Lower lobe of right lung (tissue), 2 donors: Measurements from ENCODE around the gene BIN1. TPM values are rescaled to one million over a fixed set of nuclear protein-coding genes. Genes with fewer than 3 reads are reported as not detected.
A peak's percentile ranks its signal among the peaks of the same experiment; 100 is the strongest.

Experiments
- ATAC-seq, 2 donors: fragments of 200-7000 bp; cut with Tn5 transposase; one replicate each; pipeline ENCODE4 v1.9.1; 2020 to 2022; ENCODE audit warnings: mild to moderate bottlenecking in 2 of 2, moderate library complexity in 2 of 2
- DNase-seq: peaks from one replicate; pipeline ENCODE4 v3.0.0-alpha.2; 2020
- H3K27ac ChIP-seq: fragments of 200-600 bp; one replicate; pipeline ENCODE4 v1.8.0; 2022
- H3K27me3 ChIP-seq: fragments of 200-600 bp; one replicate; pipeline ENCODE4 v1.8.0; 2022; ENCODE audit warnings: low read depth
- H3K36me3 ChIP-seq: fragments of 200-600 bp; one replicate; pipeline ENCODE4 v1.8.0; 2022; ENCODE audit warnings: mild to moderate bottlenecking
- H3K4me1 ChIP-seq: fragments of 200-600 bp; one replicate; pipeline ENCODE4 v1.8.0; 2022
- H3K4me3 ChIP-seq: fragments of 200-600 bp; one replicate; pipeline ENCODE4 v1.8.0; 2022; ENCODE audit warnings: mild to moderate bottlenecking
- H3K9me3 ChIP-seq: fragments of 200-600 bp; one replicate; pipeline ENCODE4 v1.8.0; 2022
- CTCF ChIP-seq: fragments of 200-600 bp; IDR thresholded peaks from one replicate; pipeline ENCODE4 v1.8.0; 2022; ENCODE audit warnings: antibody characterized with exemption, mild to moderate bottlenecking
- intact Hi-C: fragments of 100-400 bp; cut with DNase I; formaldehyde crosslinking; loops from one replicate; pipeline ENCODE4 v1.11.0; 2022
- total RNA-seq: library from RNA; stranded (reverse); fragmentation: NEBNext Ultra II Directional; extraction: Animal tissue kit (Norgen Biotek cat#: 25700); gene quantifications from one replicate; pipeline ENCODE4 v1.2.1, GENCODE V29; 2021
- donor health status: DM: no; HTN: yes; CAD: no; lungs with severe emphysema.

Gene BIN1
- total RNA-seq, 1 donor from 2014 or later, result 33.9 TPM

GRCh38 chr2:127065940-127066318, 41.0 kb downstream of the BIN1 start:
- peak overlapping the region; percentile 49 for H3K27ac ChIP-seq
- DNase-seq (no peak), ATAC-seq (no peak)
- no peaks in the 10 kb centered on the region for H3K27me3 ChIP-seq
- no peaks in the 10 kb centered on the region for H3K9me3 ChIP-seq
- peaks cover 43% of the 10 kb centered on the region for H3K4me1 ChIP-seq
- intact Hi-C loops, result no loop called here
- H3K36me3 ChIP-seq, result peaks cover 12% of the 10 kb centered on the region
- TF ChIP-seq CTCF, result no peak
- no peak overlapping the region for H3K4me3 ChIP-seq

DNA sequence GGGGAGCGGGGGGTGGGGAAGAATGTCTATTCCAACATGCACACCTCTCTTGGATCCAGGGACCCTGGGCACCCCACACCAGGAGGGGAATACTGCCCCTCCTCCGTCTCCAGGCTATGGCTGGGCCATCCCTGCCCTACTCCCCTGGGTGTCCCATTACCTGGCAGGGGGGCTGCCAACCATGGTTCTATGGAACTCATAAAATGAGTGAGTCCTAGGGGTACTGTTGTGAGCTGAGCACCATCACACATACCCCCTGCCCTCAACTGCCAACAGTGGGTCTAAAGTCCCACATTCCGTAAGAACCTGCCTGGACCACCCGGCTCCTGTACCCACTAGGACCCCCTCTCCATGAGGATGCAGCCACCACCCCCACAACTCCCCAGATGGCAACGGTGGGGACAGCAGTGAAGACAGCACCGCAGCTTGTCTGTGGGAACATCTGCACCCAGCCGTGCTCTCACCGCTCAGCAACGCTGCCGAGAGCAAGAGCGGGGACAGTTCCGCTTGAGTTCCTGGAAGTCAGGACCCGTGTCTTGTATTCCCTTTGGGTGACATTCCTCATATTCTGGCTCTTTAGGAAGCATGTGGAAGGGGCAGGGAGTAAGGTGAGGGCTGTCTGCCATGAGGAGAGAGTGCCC, 41.5 kb downstream of the BIN1 start:
- Histone ChIP-seq H3K36me3 (peaks cover 15% of the 10 kb centered on the region), H3K27me3 (no peaks in the 10 kb centered on the region), H3K27ac (peak overlapping the region; percentile 71), H3K9me3 (no peaks in the 10 kb centered on the region), H3K4me1 (peaks cover 43% of the 10 kb centered on the region), H3K4me3 (no peak overlapping the region)
- DNase-seq (no peak), ATAC-seq (no peak)
- TF ChIP-seq CTCF, result no peak
- intact Hi-C loops, result no loop called here

DNA sequence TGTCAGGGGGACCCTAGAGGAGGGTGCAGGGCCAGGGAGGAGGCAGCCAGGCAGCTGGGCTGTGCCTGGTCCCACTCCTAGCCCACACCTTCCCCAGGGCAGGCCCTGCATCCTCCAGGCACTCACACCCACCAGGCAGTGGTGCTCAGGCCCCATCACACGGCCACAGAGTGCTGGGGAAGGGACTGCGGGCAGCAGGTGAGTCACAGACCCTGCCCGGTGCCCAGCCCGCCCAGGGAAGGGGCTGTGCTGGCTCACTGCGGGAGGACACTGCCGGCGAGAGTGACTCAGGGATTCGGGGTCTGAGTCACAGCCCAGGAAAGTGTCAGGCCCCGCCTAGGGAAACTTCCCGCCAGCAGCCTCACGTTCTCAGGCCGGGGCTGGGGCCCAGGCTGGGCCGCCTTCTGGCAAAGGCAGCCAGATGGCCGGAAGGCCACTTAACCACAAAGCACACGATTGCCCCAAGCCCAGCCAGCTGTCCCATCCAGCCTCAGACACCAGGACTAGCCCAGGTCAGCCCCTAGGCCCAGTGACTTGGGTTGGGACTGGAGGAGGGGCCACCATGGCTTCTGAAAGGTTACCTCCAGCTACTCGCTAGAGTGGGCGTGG, 42.2 kb downstream of the BIN1 start:
- Histone ChIP-seq H3K4me1 (peaks cover 43% of the 10 kb centered on the region), H3K27me3 (no peaks in the 10 kb centered on the region), H3K36me3 (peaks cover 11% of the 10 kb centered on the region), H3K27ac (peak overlapping the region; percentile 71), H3K4me3 (no peak overlapping the region), H3K9me3 (no peaks in the 10 kb centered on the region)
- intact Hi-C loops, result no loop called here
- ATAC-seq, result peak; percentile 84 to 87
- DNase-seq, result peak; percentile 86
- no peak for TF ChIP-seq CTCF

- Histone ChIP-seq H3K27ac (peak overlapping the region; percentile 71), H3K36me3 (peaks cover 11% of the 10 kb centered on the region), H3K4me3 (no peak overlapping the region), H3K4me1 (peaks cover 43% of the 10 kb centered on the region), H3K9me3 (no peaks in the 10 kb centered on the region), H3K27me3 (no peaks in the 10 kb centered on the region)
- no peak for DNase-seq
- no peak for TF ChIP-seq CTCF
- no peak for ATAC-seq
- intact Hi-C loops, result no loop called here
Measured at GRCh38 chr2:127063701-127064590, 43.0 kb downstream of the BIN1 start.

- ATAC-seq (no peak), DNase-seq (no peak)
- intact Hi-C loops, result no loop called here
- H3K4me3 ChIP-seq, result no peak overlapping the region
- H3K27me3 ChIP-seq, result no peaks in the 10 kb centered on the region
- no peak for TF ChIP-seq CTCF
- peak overlapping the region; percentile 56 for H3K27ac ChIP-seq
- peaks cover 18% of the 10 kb centered on the region for H3K36me3 ChIP-seq
- H3K9me3 ChIP-seq, result no peaks in the 10 kb centered on the region
- peaks cover 29% of the 10 kb centered on the region for H3K4me1 ChIP-seq
Measured at GRCh38 chr2:127061375-127062273, 45.3 kb downstream of the BIN1 start.
